ENCODE results near the gene ABCG5.

DNA sequence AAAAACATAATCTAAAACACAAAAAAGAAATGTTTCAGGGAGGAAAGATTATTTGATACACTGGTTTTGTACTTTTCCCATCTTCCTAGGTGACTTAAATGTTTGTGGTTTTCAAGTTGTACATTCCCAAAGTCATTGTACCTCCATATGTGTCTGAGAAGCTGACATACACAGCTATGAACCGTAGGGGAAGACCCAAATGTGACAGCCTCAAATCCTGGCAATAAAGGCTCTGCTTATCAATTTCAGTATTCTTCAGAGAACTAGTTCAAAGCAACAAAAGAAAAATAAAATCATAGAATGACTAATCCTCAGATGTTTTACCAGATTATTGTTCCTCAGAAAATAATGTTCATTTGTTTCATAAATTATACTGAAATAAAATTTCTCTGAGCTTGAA is 62.3 kb downstream of the ABCG5 start:
- TF ChIP-seq POLR2A (IDR thresholded peaks at IDR 0.05; ENCODE audit: low read length) = no peak
- TF ChIP-seq GATA1 (IDR thresholded peaks at IDR 0.05; ENCODE audit: low read depth, low read length) = no peak
